Measurements from ENCODE around the gene MOV10. TPM values are rescaled to one million over a fixed set of nuclear protein-coding genes. Genes with fewer than 3 reads are reported as not detected.

Gene MOV10
- total and polyA plus RNA-seq, 9 of the 15 experiments (the other 6 are each of a cell fraction or from before 2014, with no cell fraction given) = 16.7 to 105 (median 49.5) TPM

- H3K9me1 ChIP-seq (ENCODE audit: control insufficient read depth, insufficient read depth, low read length) = no peaks in the 10 kb centered on the region
- in situ Hi-C loops (cut with MboI) = no loop called here
- DNase-seq (ENCODE audit: extremely low read depth in 1 of 4, low spot score in 3 of 4) = no peak
- peaks cover 2% of the 10 kb centered on the region; the same call in 1 of the 3 replicates for H3K36me3 ChIP-seq (ENCODE audit: control insufficient read depth, insufficient read depth, low read length)
- no peak overlapping the region for H3K4me2 ChIP-seq (ENCODE audit: insufficient read depth, low read length)
- no peak for TF ChIP-seq MEF2A (IDR thresholded peaks at IDR 0.05; ENCODE audit: control insufficient read depth, low read depth, low read length)
- TF ChIP-seq, protein P1, sequence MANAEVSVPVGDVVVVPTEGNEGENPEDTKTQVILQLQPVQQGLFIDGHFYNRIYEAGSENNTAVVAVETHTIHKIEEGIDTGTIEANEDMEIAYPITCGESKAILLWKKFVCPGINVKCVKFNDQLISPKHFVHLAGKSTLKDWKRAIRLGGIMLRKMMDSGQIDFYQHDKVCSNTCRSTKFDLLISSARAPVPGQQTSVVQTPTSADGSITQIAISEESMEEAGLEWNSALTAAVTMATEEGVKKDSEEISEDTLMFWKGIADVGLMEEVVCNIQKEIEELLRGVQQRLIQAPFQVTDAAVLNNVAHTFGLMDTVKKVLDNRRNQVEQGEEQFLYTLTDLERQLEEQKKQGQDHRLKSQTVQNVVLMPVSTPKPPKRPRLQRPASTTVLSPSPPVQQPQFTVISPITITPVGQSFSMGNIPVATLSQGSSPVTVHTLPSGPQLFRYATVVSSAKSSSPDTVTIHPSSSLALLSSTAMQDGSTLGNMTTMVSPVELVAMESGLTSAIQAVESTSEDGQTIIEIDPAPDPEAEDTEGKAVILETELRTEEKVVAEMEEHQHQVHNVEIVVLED (CRISPR knock-in tag; IDR thresholded peaks at IDR 0.05) = no peak
- TF ChIP-seq MCM7 (IDR thresholded peaks at IDR 0.05) = no peak
- no peak for TF ChIP-seq U2AF1 (optimal IDR thresholded peaks at IDR 0.05; ENCODE audit: low read depth, low read length)
- no peak for TF ChIP-seq ZNF764 (CRISPR knock-in tag; IDR thresholded peaks at IDR 0.05; ENCODE audit: low read depth)
- no peak for TF ChIP-seq THRAP3 (IDR thresholded peaks at IDR 0.05; ENCODE audit: borderline replicate concordance)
- no peak for TF ChIP-seq NCOA4 (IDR thresholded peaks at IDR 0.05; ENCODE audit: partially characterized antibody)
- no peak for TF ChIP-seq BDP1 (IDR thresholded peaks at IDR 0.05; ENCODE audit: insufficient read depth, insufficient read length)
- no peak for TF ChIP-seq POLR3G (IDR thresholded peaks at IDR 0.05; ENCODE audit: extremely low read depth, insufficient read length, insufficient replicate concordance)
- TF ChIP-seq, protein P2, sequence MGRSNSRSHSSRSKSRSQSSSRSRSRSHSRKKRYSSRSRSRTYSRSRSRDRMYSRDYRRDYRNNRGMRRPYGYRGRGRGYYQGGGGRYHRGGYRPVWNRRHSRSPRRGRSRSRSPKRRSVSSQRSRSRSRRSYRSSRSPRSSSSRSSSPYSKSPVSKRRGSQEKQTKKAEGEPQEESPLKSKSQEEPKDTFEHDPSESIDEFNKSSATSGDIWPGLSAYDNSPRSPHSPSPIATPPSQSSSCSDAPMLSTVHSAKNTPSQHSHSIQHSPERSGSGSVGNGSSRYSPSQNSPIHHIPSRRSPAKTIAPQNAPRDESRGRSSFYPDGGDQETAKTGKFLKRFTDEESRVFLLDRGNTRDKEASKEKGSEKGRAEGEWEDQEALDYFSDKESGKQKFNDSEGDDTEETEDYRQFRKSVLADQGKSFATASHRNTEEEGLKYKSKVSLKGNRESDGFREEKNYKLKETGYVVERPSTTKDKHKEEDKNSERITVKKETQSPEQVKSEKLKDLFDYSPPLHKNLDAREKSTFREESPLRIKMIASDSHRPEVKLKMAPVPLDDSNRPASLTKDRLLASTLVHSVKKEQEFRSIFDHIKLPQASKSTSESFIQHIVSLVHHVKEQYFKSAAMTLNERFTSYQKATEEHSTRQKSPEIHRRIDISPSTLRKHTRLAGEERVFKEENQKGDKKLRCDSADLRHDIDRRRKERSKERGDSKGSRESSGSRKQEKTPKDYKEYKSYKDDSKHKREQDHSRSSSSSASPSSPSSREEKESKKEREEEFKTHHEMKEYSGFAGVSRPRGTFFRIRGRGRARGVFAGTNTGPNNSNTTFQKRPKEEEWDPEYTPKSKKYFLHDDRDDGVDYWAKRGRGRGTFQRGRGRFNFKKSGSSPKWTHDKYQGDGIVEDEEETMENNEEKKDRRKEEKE (IDR thresholded peaks at IDR 0.05; ENCODE audit: borderline replicate concordance in 1 of 2, control insufficient read depth in 1 of 2, low read depth in 2 of 2, low read length in 1 of 2) = no peak
- H3K9ac ChIP-seq (ENCODE audit: insufficient read depth in 1 of 2, low read depth in 2 of 2, low read length in 2 of 2) = peak overlapping the region in 1 of 2 experiments; percentile 26; a peak in 1 of 4 replicates
- BruUV-seq (replicated peaks) = no TSS peak
- POLR2A ChIA-PET = interaction anchor here (0.9 to 2.4 kb wide), 3 partner anchors 11 to 92 kb away, joined by 3 to 15 read pairs (median 6); partner anchors contain the start of gene ST7L
- H4K20me1 ChIP-seq (replicated peaks; ENCODE audit: control insufficient read depth, insufficient read depth, low read length) = no peaks in the 10 kb centered on the region
- WGBS (ENCODE audit: insufficient coverage, low coverage, missing lambda C conversion rate) = 39% methylated on average over 7 of the region's 7 CpGs
- no peaks in the 10 kb centered on the region for H3K9me3 ChIP-seq (replicated peaks; ENCODE audit: control insufficient read depth, insufficient read depth, low read depth, low read length)
- no peaks in the 10 kb centered on the region for H3K27me3 ChIP-seq (ENCODE audit: control insufficient read depth in 2 of 2, insufficient read depth in 2 of 2, low read length in 2 of 2)
- H2AFZ ChIP-seq (ENCODE audit: low read depth, low read length) = no peak overlapping the region
- CTCF ChIA-PET (ENCODE audit: low intra/inter-chr PET ratio) = no interaction called here
- H3K79me2 ChIP-seq (ENCODE audit: control insufficient read depth, insufficient read depth, low read length) = peaks cover 18% of the 10 kb centered on the region
- no peak overlapping the region for H3K27ac ChIP-seq (ENCODE audit: extremely low read depth, low read depth, low read length)
- no peak for ATAC-seq
- no peak overlapping the region for H3K4me3 ChIP-seq
- intact Hi-C loops (cut with micrococcal nuclease) = loop anchor here (10.0 kb wide), 1 partner anchor 435 kb away; no protein-coding TSS in a partner anchor
- peaks cover 27 to 37% of the 10 kb centered on the region in 2 experiments for H3K4me1 ChIP-seq (replicated peaks in 1 of 2; ENCODE audit: control insufficient read depth in 2 of 2, insufficient read depth in 2 of 2, low read length in 2 of 2)
- FAIRE-seq = no peak
Measured at GRCh38 chr1:112710159-112710558, 35.7 kb downstream of the MOV10 start.
